HL-60 (cell line): Measurements from ENCODE around the gene CABCOCO1.

Experiments used
- DNase-seq, 2 experiments: peaks; one replicate each; pipeline ENCODE4 v3.0.0-alpha.2; 2010 to 2020; ENCODE audit warnings: low read depth in 1 of 2, low spot score in 1 of 2
- H3K27ac ChIP-seq: fragments of 250-450 bp; sonication (Bioruptor Pico); replicated peaks from 2 replicates; pipeline ENCODE4 v1.5.1; 2020; ENCODE audit warnings: mild to moderate bottlenecking, moderate library complexity
- H3K27me3 ChIP-seq: fragments of 250-450 bp; sonication (Bioruptor Pico); 2 replicates; pipeline ENCODE4 v1.5.1; 2021; ENCODE audit warnings: mild to moderate bottlenecking, moderate library complexity; ENCODE audit not compliant: insufficient read depth, poor library complexity, severe bottlenecking
- H3K4me3 ChIP-seq: replicated peaks from 2 replicates; pipeline ENCODE4 v1.5.1; 2011; ENCODE audit warnings: mild to moderate bottlenecking, control low read depth, low read length; ENCODE audit not compliant: insufficient read depth
- GABPA ChIP-seq: IDR thresholded peaks from 2 replicates; pipeline ENCODE4 v1.6.1; 2012; ENCODE audit warnings: low read depth
- POLR2AphosphoS5 ChIP-seq: IDR thresholded peaks from 2 replicates; pipeline ENCODE4 v1.6.1; 2012; ENCODE audit warnings: low read depth
- REST ChIP-seq: IDR thresholded peaks from 2 replicates; pipeline ENCODE4 v1.6.1; 2012; ENCODE audit warnings: low read depth; ENCODE audit not compliant: insufficient replicate concordance
- SPI1 ChIP-seq: IDR thresholded peaks from 2 replicates; pipeline ENCODE4 v1.6.1; 2012; ENCODE audit warnings: low read depth, mild to moderate bottlenecking, borderline replicate concordance
- TF ChIP-seq, protein P1 (sequence below): IDR thresholded peaks from one replicate; pipeline ENCODE4 v1.5.1; 2011; ENCODE audit warnings: low read length, control low read depth, inconsistent platforms; ENCODE audit not compliant: insufficient read depth

The CABCOCO1 gene

DNA sequence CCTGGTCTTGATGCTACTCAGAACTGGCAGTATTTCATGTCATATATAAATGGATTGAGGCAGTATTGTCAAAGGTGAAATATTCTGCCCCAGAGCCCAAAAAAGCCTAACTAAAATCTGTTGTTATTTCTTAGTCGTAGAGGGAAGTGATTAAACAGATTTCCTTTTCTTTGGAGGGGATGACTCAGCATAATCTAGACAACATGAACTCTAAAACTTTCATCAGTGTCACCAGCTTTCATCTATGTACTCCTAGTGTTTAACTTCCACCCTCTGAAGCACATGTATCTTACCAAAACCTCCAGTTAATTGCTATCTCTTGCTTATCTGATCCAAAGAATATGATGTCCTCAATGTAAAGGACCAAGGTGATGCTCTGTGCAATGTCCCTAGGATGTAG, 141.7 kb downstream of the CABCOCO1 start:
- TF ChIP-seq REST (no peak), POLR2AphosphoS5 (no peak), GABPA (no peak), SPI1 (no peak)
- TF ChIP-seq, protein P1, sequence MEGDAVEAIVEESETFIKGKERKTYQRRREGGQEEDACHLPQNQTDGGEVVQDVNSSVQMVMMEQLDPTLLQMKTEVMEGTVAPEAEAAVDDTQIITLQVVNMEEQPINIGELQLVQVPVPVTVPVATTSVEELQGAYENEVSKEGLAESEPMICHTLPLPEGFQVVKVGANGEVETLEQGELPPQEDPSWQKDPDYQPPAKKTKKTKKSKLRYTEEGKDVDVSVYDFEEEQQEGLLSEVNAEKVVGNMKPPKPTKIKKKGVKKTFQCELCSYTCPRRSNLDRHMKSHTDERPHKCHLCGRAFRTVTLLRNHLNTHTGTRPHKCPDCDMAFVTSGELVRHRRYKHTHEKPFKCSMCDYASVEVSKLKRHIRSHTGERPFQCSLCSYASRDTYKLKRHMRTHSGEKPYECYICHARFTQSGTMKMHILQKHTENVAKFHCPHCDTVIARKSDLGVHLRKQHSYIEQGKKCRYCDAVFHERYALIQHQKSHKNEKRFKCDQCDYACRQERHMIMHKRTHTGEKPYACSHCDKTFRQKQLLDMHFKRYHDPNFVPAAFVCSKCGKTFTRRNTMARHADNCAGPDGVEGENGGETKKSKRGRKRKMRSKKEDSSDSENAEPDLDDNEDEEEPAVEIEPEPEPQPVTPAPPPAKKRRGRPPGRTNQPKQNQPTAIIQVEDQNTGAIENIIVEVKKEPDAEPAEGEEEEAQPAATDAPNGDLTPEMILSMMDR, result no peak
- Histone ChIP-seq H3K4me3 (no peak overlapping the region), H3K27ac (no peak overlapping the region), H3K27me3 (no peaks in the 10 kb centered on the region)
- no peak for DNase-seq

GRCh38 chr10:61805091-61805490, 142.4 kb downstream of the CABCOCO1 start:
- TF ChIP-seq GABPA, result no peak
- TF ChIP-seq SPI1, result no peak
- TF ChIP-seq, protein P1, result no peak
- no peak for TF ChIP-seq REST
- TF ChIP-seq POLR2AphosphoS5, result no peak
- no peak overlapping the region for H3K27ac ChIP-seq
- no peak for DNase-seq
- H3K4me3 ChIP-seq, result no peak overlapping the region
- no peaks in the 10 kb centered on the region for H3K27me3 ChIP-seq

DNA sequence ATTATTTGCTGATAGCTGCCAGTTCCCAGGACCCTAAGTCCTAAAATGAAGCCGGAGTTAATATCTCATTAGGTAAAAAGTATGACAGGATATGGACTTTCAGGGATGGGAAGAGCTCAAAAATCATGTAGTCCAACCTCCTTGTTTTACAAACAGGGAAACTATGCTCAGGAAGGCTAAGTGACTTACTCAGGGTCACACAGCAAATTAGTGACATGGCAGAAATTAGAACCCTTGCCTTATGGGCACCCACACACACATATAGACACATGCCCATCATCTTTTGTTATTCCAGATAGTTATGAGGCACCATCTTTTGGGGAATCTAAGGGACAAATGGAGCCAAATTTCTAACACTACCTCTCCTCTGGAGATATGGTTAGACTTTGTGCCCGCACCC, 147.5 kb downstream of the CABCOCO1 start:
- TF ChIP-seq GABPA, result no peak
- TF ChIP-seq, protein P1, result no peak
- TF ChIP-seq REST, result no peak
- TF ChIP-seq POLR2AphosphoS5, result no peak
- TF ChIP-seq SPI1, result no peak
- Histone ChIP-seq H3K27ac (no peak overlapping the region), H3K27me3 (no peaks in the 10 kb centered on the region), H3K4me3 (no peak overlapping the region)
- no peak for DNase-seq
